Mesenchymal stem cell (in vitro differentiated cells and primary cell): ENCODE data around the gene NXPE4.

Experiments
- DNase-seq: peaks from one replicate; pipeline ENCODE4 v3.0.0-alpha.2; 2013
- H2AFZ ChIP-seq: one replicate; pipeline ENCODE4 v1.6.1; 2013; ENCODE audit warnings: low read depth, mild to moderate bottlenecking, control low read depth, inconsistent platforms, low read length, moderate library complexity
- H2AK5ac ChIP-seq: 2 replicates; pipeline ENCODE4 v1.6.1; 2013; ENCODE audit warnings: low read length, moderate library complexity, mild to moderate bottlenecking, inconsistent platforms; ENCODE audit not compliant: severe bottlenecking
- H2BK120ac ChIP-seq: one replicate; pipeline ENCODE4 v1.6.1; 2013; ENCODE audit warnings: low read depth, mild to moderate bottlenecking, inconsistent platforms, low read length, moderate library complexity
- H2BK12ac ChIP-seq, 2 experiments: one replicate each; pipeline ENCODE4 v1.6.1; 2013; ENCODE audit warnings: inconsistent platforms in 2 of 2, low read length in 2 of 2, mild to moderate bottlenecking in 2 of 2, moderate library complexity in 2 of 2, control low read depth in 1 of 2
- H2BK15ac ChIP-seq: one replicate; pipeline ENCODE4 v1.6.1; 2013; ENCODE audit warnings: mild to moderate bottlenecking, low read depth, inconsistent platforms; ENCODE audit not compliant: poor library complexity, severe bottlenecking
- H2BK5ac ChIP-seq: 2 replicates; pipeline ENCODE4 v1.6.1; 2013; ENCODE audit warnings: low read depth, mild to moderate bottlenecking, low read length, control low read depth, inconsistent platforms; ENCODE audit not compliant: poor library complexity, severe bottlenecking
- H3K14ac ChIP-seq, 2 experiments: one replicate each; pipeline ENCODE4 v1.6.1; 2013; ENCODE audit warnings: inconsistent platforms in 2 of 2, low read length in 2 of 2, control low read depth in 1 of 2, mild to moderate bottlenecking in 1 of 2, moderate library complexity in 1 of 2
- H3K18ac ChIP-seq, 2 experiments: one replicate each; pipeline ENCODE4 v1.6.1; 2013; ENCODE audit warnings: inconsistent platforms in 2 of 2, low read length in 2 of 2, control low read depth in 1 of 2, low read depth in 1 of 2, mild to moderate bottlenecking in 1 of 2
- H3K23ac ChIP-seq, 2 experiments: one replicate each; pipeline ENCODE4 v1.6.1; 2013; ENCODE audit warnings: inconsistent platforms in 2 of 2, low read length in 2 of 2, mild to moderate bottlenecking in 2 of 2, moderate library complexity in 2 of 2, control low read depth in 1 of 2
- H3K27ac ChIP-seq: 2 replicates; pipeline ENCODE4 v1.5.1; 2013; ENCODE audit warnings: mild to moderate bottlenecking, moderate library complexity, low read length, control low read depth, inconsistent platforms; ENCODE audit not compliant: poor library complexity, severe bottlenecking
- H3K27me3 ChIP-seq, 2 experiments: 2 replicates each; pipeline versions ENCODE4 v1.6.1 to v1.7.0; 2013; ENCODE audit warnings: low read length in 2 of 2, mild to moderate bottlenecking in 2 of 2, moderate library complexity in 2 of 2, control low read depth in 1 of 2, inconsistent platforms in 1 of 2; ENCODE audit not compliant: control insufficient read depth in 1 of 2, insufficient read depth in 1 of 2
- H3K36me3 ChIP-seq, 2 experiments: 2 replicates each; pipeline versions ENCODE4 v1.6.1 to v1.7.0; 2013; ENCODE audit warnings: low read length in 2 of 2, control low read depth in 1 of 2, inconsistent platforms in 1 of 2, low read depth in 1 of 2, mild to moderate bottlenecking in 1 of 2; ENCODE audit not compliant: insufficient read depth in 2 of 2, control insufficient read depth in 1 of 2
- H3K4ac ChIP-seq, 2 experiments: one replicate each; pipeline ENCODE4 v1.6.1; 2013; ENCODE audit warnings: inconsistent platforms in 2 of 2, low read length in 2 of 2, mild to moderate bottlenecking in 2 of 2, moderate library complexity in 2 of 2, control low read depth in 1 of 2, low read depth in 1 of 2
- H3K4me1 ChIP-seq: 2 replicates; pipeline ENCODE4 v1.6.1; 2013; ENCODE audit warnings: low read depth, low read length, control low read depth; ENCODE audit not compliant: control insufficient read depth, insufficient read depth
- H3K4me2 ChIP-seq: 2 replicates; pipeline ENCODE4 v1.6.1; 2013; ENCODE audit warnings: low read length, mild to moderate bottlenecking, inconsistent platforms; ENCODE audit not compliant: poor library complexity, severe bottlenecking
- H3K4me3 ChIP-seq, 2 experiments: 2 replicates each; pipeline versions ENCODE4 v1.5.1 to v1.7.0; 2013; ENCODE audit warnings: low read length in 2 of 2, mild to moderate bottlenecking in 2 of 2, control low read depth in 1 of 2, low read depth in 1 of 2; ENCODE audit not compliant: insufficient read depth in 1 of 2
- H3K79me1 ChIP-seq: replicated peaks from 2 replicates; pipeline ENCODE4 v1.6.1; 2013; ENCODE audit warnings: mild to moderate bottlenecking, control low read depth, low read length, inconsistent platforms; ENCODE audit not compliant: poor library complexity, severe bottlenecking
- H3K9ac ChIP-seq: 2 replicates; pipeline ENCODE4 v1.7.0; 2013; ENCODE audit warnings: mild to moderate bottlenecking, low read length, moderate library complexity
- H3K9me3 ChIP-seq: 2 replicates; pipeline ENCODE4 v1.7.0; 2013; ENCODE audit warnings: mild to moderate bottlenecking, low read length; ENCODE audit not compliant: control insufficient read depth
- H4K8ac ChIP-seq: one replicate; pipeline ENCODE4 v1.6.1; 2013; ENCODE audit warnings: inconsistent platforms, mild to moderate bottlenecking, low read length, moderate library complexity
- H4K91ac ChIP-seq: one replicate; pipeline ENCODE4 v1.6.1; 2013; ENCODE audit warnings: mild to moderate bottlenecking, low read length, inconsistent platforms
- WGBS: methylation state at CpG from one replicate; pipeline ENCODE4 v1.1.7; 2013; ENCODE audit warnings: mixed read lengths; 5-methylcytosine and 5-hydroxymethylcytosine counted together

Gene NXPE4

GRCh38 chr11:114624455-114625207 is 29.0 kb upstream of the NXPE4 start:
- Histone ChIP-seq H4K8ac (no peak overlapping the region), H3K79me1 (no peaks in the 10 kb centered on the region), H2AFZ (no peak overlapping the region), H3K27me3 (no peaks in the 10 kb centered on the region), H2AK5ac (no peak overlapping the region), H2BK12ac (no peak overlapping the region), H3K36me3 (no peaks in the 10 kb centered on the region), H3K9ac (no peak overlapping the region), H2BK120ac (no peak overlapping the region), H3K14ac (no peak overlapping the region), H3K4ac (no peak overlapping the region), H3K9me3 (peaks cover 13% of the 10 kb centered on the region), H3K23ac (no peak overlapping the region), H2BK5ac (no peak overlapping the region), H3K4me3 (no peak overlapping the region), H3K4me2 (no peak overlapping the region), H2BK15ac (no peak overlapping the region), H4K91ac (no peak overlapping the region), H3K27ac (no peak overlapping the region), H3K4me1 (no peaks in the 10 kb centered on the region), H3K18ac (no peak overlapping the region)
- 76% methylated on average over 10 of the region's 10 CpGs for WGBS
- no peak for DNase-seq

- Histone ChIP-seq H2BK15ac (no peak overlapping the region), H2BK12ac (no peak overlapping the region), H2AFZ (no peak overlapping the region), H2AK5ac (no peak overlapping the region), H3K9ac (no peak overlapping the region), H3K79me1 (no peaks in the 10 kb centered on the region), H3K4me1 (no peaks in the 10 kb centered on the region), H3K27me3 (no peaks in the 10 kb centered on the region), H2BK5ac (no peak overlapping the region), H2BK120ac (no peak overlapping the region), H3K4me2 (no peak overlapping the region), H3K4me3 (no peak overlapping the region), H3K4ac (no peak overlapping the region), H3K23ac (no peak overlapping the region), H3K18ac (no peak overlapping the region), H4K91ac (no peak overlapping the region), H3K9me3 (peaks cover 13% of the 10 kb centered on the region), H3K36me3 (no peaks in the 10 kb centered on the region), H3K14ac (no peak overlapping the region), H4K8ac (no peak overlapping the region), H3K27ac (no peak overlapping the region)
- no peak for DNase-seq
- 75% methylated on average over 6 of the region's 7 CpGs for WGBS
Measured at GRCh38 chr11:114623720-114624119, 28.1 kb upstream of the NXPE4 start.

GRCh38 chr11:114622858-114623257 is 27.3 kb upstream of the NXPE4 start:
- Histone ChIP-seq H3K27ac (no peak overlapping the region), H3K27me3 (no peaks in the 10 kb centered on the region), H3K9me3 (peaks cover 13% of the 10 kb centered on the region), H3K79me1 (no peaks in the 10 kb centered on the region), H3K36me3 (no peaks in the 10 kb centered on the region), H3K18ac (no peak overlapping the region), H2AFZ (no peak overlapping the region), H3K9ac (no peak overlapping the region), H3K14ac (no peak overlapping the region), H3K4me1 (no peaks in the 10 kb centered on the region), H3K4me2 (no peak overlapping the region), H2BK5ac (no peak overlapping the region), H2BK12ac (no peak overlapping the region), H4K8ac (no peak overlapping the region), H3K4ac (no peak overlapping the region), H2AK5ac (no peak overlapping the region), H3K4me3 (no peak overlapping the region), H2BK15ac (no peak overlapping the region), H4K91ac (no peak overlapping the region), H3K23ac (no peak overlapping the region), H2BK120ac (no peak overlapping the region)
- no peak for DNase-seq
- WGBS, result 97% methylated on average over 11 of the region's 11 CpGs

GRCh38 chr11:114621950-114622809 is 26.6 kb upstream of the NXPE4 start:
- Histone ChIP-seq H2BK120ac (no peak overlapping the region), H3K9ac (no peak overlapping the region), H3K23ac (no peak overlapping the region), H3K4me2 (no peak overlapping the region), H2BK15ac (no peak overlapping the region), H3K9me3 (peaks cover 13% of the 10 kb centered on the region), H3K4me3 (no peak overlapping the region), H2BK5ac (no peak overlapping the region), H3K27me3 (no peaks in the 10 kb centered on the region), H4K91ac (no peak overlapping the region), H3K36me3 (no peaks in the 10 kb centered on the region), H3K14ac (no peak overlapping the region), H3K4ac (no peak overlapping the region), H2AK5ac (no peak overlapping the region), H3K4me1 (no peaks in the 10 kb centered on the region), H3K79me1 (no peaks in the 10 kb centered on the region), H2AFZ (no peak overlapping the region), H4K8ac (no peak overlapping the region), H3K27ac (no peak overlapping the region), H3K18ac (no peak overlapping the region), H2BK12ac (no peak overlapping the region)
- DNase-seq, result no peak
- WGBS, result 79% methylated on average over 16 of the region's 16 CpGs
